SK-N-SH treated with all-trans-retinoic acid at 6 μM for 48 hours (cell line): ENCODE measurements around the gene TWF1.

Source experiments
- ARNTL ChIP-seq: fragments of 450-650 bp; formaldehyde crosslinking; IDR thresholded peaks from 2 replicates; pipeline ENCODE4 v1.5.0; 2020; ENCODE audit warnings: low read depth, mild to moderate bottlenecking, moderate library complexity, borderline replicate concordance
- CREB5 ChIP-seq: fragments of 250-450 bp; sonication (Bioruptor Pico); IDR thresholded peaks from 2 replicates; pipeline ENCODE4 v1.5.1; 2020; ENCODE audit warnings: low read depth, mild to moderate bottlenecking, moderate library complexity
- CSRNP3 ChIP-seq: fragments of 250-450 bp; sonication (Bioruptor Pico); IDR thresholded peaks from 2 replicates; pipeline ENCODE4 v1.5.1; 2021; ENCODE audit warnings: mild to moderate bottlenecking, moderate library complexity
- ESRRG ChIP-seq: fragments of 250-450 bp; sonication (Bioruptor Pico); IDR thresholded peaks from 2 replicates; pipeline ENCODE4 v1.6.1; 2021; ENCODE audit warnings: mild to moderate bottlenecking
- GLIS3 ChIP-seq: fragments of 250-450 bp; sonication (Bioruptor Pico); IDR thresholded peaks from 2 replicates; pipeline ENCODE4 v1.5.0; 2020; ENCODE audit warnings: mild to moderate bottlenecking, moderate library complexity
- ISL1 ChIP-seq: fragments of 250-450 bp; sonication (Bioruptor Pico); IDR thresholded peaks from 2 replicates; pipeline ENCODE4 v2.1.2; 2022; ENCODE audit warnings: mild to moderate bottlenecking, moderate library complexity
- OSR1 ChIP-seq: fragments of 250-450 bp; sonication (Bioruptor Pico); IDR thresholded peaks from 2 replicates; pipeline ENCODE4 v1.8.0; 2022; ENCODE audit warnings: moderate library complexity, mild to moderate bottlenecking, inconsistent platforms
- PATZ1 ChIP-seq: fragments of 250-450 bp; sonication (Bioruptor Pico); IDR thresholded peaks from 2 replicates; pipeline ENCODE4 v1.8.0; 2020; ENCODE audit warnings: mild to moderate bottlenecking, moderate library complexity, borderline replicate concordance
- POU6F1 ChIP-seq: fragments of 250-450 bp; sonication (Bioruptor Pico); IDR thresholded peaks from 2 replicates; pipeline ENCODE4 v1.8.0; 2021; ENCODE audit warnings: low read depth, mild to moderate bottlenecking, moderate library complexity, borderline replicate concordance
- RARB ChIP-seq: fragments of 250-450 bp; sonication (Bioruptor Pico); IDR thresholded peaks from 2 replicates; pipeline ENCODE4 v1.8.0; 2021; ENCODE audit warnings: mild to moderate bottlenecking, moderate library complexity
- SNAI2 ChIP-seq: fragments of 250-450 bp; sonication (Bioruptor Pico); IDR thresholded peaks from 2 replicates; pipeline ENCODE4 v1.5.0; 2020; ENCODE audit warnings: mild to moderate bottlenecking, moderate library complexity
- TCF4 ChIP-seq: fragments of 250-450 bp; sonication (Bioruptor Pico); IDR thresholded peaks from 2 replicates; pipeline ENCODE4 v1.8.0; 2021; ENCODE audit warnings: mild to moderate bottlenecking, moderate library complexity, borderline replicate concordance
- ZC3H10 ChIP-seq: fragments of 250-450 bp; sonication (Bioruptor Pico); IDR thresholded peaks from 2 replicates; pipeline ENCODE4 v1.5.1; 2021; ENCODE audit warnings: mild to moderate bottlenecking, moderate library complexity
- ZNF565 ChIP-seq: fragments of 450-650 bp; formaldehyde crosslinking; conservative IDR thresholded peaks from 2 replicates; pipeline ENCODE4 v1.5.0; 2020; ENCODE audit warnings: low read depth, mild to moderate bottlenecking, moderate library complexity

GRCh38 chr12:43761500-43761899 is 44.6 kb downstream of the TWF1 start:
- no peak for TF ChIP-seq ARNTL
- no peak for TF ChIP-seq ISL1
- TF ChIP-seq POU6F1 (CRISPR knock-in tag), result no peak
- TF ChIP-seq RARB (CRISPR knock-in tag), result no peak
- no peak for TF ChIP-seq ESRRG
- TF ChIP-seq TCF4, result no peak
- TF ChIP-seq PATZ1, result no peak
- no peak for TF ChIP-seq CREB5 (CRISPR knock-in tag)
- TF ChIP-seq OSR1 (CRISPR knock-in tag), result no peak
- no peak for TF ChIP-seq ZC3H10
- no peak for TF ChIP-seq CSRNP3 (CRISPR knock-in tag)
- TF ChIP-seq GLIS3 (CRISPR knock-in tag), result no peak
- TF ChIP-seq SNAI2, result no peak
- no peak for TF ChIP-seq ZNF565 (CRISPR knock-in tag)
